SIG-M5 (cell line): ENCODE data around the gene WDR4.
"Not testable (repeated sequence)": the region's sequence is repeated elsewhere in the genome, so short reads cannot be mapped to it uniquely, and the experiment has no call there.

Source experiments
- DNase-seq: peaks from one replicate; lab custom pipeline; 2025; lab: John Stamatoyannopoulos, UW

The WDR4 gene

DNA sequence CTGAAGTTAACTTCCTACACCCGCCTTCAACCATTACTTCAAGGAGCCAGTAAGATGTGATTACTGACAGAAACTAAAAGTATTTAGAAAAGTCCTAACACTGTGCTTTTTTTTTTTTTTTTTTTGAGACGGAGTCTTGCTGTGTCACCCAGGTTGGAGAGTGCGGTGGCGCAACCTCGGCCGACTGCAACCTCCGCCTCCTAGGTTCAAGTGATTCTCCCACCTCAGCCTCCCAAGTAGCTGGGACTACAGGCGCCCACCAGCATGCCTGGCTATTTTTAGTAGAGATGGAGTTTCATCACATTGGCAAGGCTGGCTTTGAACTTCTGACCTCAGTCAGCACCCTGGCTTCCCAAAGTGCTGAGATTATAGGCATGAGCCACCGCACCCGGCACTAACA, 3.5 kb downstream of the WDR4 start:
- DNase-seq, result not testable (repeated sequence)

DNA sequence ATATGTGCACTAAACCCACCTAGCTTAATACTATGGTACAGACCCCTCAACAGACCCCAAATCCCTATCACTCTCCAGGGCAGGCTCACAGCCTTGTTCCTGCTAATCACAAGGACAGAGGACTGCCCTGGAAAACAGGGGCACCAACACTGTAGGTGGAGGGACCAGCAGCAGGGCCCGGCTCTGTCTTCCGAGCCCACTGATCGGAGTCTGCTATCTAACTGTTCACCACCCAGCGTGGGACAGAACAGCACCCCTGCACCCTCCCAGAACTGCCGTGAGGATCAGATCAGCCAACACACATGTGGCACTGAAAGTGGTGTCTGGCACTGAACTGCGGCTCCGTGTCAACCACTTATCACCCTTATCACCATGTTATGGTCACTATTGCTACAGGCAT, 6.2 kb downstream of the WDR4 start:
- no peak for DNase-seq

DNA sequence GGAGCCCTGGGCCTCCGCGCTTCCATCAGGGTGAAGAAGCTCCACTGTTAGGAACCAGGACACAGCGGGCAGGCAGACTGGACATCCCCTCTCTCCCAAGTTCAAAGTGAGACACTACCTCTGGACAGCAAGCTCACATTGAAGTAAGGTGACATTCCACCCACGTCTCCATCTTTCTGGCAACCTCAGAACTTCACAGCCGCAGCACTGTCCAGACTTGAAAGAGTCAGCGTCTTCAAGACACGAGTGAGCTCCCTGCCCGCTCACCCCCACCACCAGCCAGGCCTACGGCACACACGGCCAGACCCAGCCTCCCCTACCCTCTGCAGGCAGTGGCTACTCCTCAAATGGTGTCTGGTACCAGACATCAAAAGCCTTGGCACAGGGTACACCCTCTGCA, 11.1 kb downstream of the WDR4 start:
- DNase-seq, result no peak

DNA sequence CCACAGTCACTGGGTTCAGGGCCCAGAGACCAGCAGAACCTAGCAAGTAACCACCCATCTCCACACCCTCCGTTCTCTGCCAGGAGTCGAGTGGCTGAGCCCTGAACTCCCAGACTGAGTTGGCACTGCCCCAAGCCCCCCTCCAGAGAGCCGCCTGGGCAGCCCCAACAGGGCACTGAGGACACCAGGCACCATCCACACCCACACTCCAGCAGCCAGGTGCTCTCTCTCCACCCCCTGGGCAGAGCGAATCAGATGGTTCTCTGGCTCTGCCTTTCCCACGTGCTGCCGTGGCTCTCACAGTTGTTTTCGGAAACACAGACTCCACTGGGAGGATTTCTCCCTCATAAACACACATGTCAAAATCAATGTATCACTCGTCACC, 13.6 kb downstream of the WDR4 start:
- no peak for DNase-seq

DNA sequence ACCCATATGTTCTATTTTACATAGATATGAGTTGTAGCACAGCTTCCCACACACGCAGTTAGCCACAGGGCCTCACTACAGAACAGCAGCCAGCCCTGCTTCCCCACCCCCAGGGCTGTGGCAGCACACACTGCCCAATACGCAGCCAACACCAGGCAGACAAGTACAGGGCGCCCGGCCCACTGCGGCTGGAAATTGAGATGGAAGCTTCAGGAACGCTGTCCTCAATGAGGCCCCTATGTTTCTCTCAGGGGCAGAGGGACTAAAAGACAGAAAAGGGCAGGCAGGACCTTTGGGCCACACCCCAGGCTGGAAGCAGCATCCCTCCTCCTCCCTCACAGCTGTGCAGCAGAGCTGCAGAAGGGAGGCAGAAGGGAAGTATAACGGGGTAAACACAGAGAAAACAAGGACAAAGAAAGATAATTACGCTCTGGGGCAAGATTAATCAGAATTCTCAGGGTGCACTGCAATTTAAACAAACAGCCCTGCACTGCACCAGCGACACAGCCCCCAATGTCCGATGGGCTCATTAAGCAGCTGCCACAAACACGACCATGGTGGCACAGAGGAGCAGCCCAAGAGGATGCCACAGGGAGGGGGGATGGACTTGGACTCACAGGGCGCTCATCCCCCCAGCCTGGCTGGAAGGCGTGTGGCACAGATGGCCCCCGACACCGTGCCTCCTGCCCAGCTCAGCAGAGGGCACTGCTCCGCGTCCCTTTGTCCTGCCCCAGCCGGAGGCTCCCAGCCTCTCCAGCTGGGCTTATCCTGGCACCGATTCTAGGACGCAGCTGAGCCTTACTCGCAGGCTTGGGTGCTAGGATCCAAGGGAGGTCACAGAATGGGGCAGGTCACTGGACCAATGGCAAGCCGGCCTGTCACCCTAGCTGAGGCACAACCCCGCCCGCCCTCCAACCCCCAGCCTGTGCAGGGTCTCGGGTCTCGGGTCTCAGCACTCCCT, 14.2 kb downstream of the WDR4 start:
- no peak for DNase-seq

DNA sequence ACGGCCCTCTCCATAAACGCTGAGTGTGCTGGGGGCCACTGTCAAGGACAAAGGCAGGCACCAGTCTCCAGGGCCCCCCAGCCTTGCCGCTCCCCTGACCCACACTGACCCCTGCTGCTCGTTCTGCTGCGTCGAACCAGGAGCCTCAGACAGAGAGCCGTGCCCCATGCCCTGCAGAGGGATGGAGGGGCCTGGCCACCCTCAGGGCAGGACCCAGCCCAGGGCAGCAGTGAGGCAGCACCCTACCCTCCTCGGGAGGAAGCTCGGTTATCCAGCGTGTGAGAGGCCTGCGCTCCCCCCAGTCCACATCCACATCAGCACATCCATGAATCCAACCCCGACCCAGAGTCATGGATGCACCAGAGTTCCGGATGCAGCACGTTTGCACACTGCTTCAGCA, 15.1 kb downstream of the WDR4 start:
- DNase-seq, result no peak

DNA sequence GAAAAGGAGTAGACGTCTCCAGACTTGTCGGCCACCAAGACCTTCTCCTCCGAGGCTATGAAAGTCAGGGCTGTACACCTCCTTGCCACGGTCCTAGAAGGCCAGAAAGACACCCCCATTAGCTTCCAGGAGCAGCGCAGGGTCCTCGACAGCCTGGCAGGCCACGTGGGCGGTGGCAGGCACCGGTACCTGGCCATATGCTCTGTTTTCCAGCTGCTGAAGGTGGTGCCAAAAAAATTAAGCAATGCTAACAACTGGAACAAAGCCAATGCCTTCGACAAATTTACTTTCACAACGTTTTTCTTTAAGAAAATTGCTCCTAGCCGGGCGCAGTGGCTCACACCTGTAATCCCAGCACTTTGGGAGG, 15.9 kb downstream of the WDR4 start:
- no peak for DNase-seq

DNA sequence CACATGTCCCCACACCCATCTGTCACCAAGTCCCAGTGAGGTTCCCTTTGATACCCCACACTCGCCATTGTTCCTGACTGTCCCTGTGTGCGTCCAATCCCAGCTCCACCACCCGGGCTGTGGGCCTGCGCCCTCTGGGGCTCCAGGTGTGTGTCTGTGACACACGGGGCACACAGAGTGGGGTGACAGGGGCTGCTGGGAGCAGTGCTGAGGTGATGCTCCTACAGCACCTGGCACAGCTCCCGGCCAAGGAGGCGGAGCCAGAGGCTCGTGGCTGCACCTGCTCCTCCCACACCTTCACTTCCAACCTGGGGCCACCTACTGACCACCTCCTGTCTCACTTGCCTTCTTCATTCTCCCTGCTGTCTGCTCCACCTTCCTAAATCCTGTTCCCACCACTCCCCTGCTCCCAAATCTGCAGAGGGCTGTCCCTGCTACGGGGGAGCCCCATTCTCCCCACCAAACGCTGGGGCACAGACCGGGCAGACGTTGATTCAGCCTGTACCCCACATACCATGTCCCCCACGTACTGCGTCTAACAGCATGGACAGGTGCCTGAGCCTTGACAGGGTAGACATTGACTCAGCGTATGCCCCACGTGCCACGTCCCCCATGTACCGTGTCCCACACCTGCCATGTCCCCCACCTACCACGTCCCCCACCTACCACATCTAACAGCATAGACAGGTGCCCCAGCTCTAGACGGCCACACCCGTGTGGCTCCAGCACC, 16.4 kb downstream of the WDR4 start:
- no peak for DNase-seq

DNA sequence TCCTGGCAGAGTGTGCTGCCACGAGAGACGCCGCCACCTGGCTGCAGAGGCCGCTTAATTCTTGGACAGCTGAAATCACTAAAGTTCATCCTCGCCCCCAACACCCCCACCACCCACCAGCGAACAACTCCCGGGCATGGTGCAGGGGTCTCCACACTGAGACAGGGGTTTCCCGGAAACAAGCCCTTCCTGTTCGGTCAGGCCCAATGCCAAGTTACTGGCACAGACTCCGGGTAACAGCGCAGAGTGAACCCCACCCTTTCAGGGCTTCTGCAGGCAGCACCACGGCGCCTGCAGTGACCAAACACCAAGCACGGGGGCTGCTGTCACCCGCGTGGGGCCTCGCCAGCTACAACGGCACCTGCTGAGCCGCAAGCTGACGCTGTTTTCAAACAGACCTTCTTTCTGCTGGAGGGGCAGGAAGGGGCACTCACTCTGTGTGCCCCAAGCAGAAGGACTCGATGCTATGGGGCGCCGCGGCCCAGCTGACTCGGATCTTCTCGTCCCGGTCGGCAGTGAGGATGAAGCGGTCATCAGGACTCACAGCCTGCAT, 17.4 kb downstream of the WDR4 start:
- no peak for DNase-seq

DNA sequence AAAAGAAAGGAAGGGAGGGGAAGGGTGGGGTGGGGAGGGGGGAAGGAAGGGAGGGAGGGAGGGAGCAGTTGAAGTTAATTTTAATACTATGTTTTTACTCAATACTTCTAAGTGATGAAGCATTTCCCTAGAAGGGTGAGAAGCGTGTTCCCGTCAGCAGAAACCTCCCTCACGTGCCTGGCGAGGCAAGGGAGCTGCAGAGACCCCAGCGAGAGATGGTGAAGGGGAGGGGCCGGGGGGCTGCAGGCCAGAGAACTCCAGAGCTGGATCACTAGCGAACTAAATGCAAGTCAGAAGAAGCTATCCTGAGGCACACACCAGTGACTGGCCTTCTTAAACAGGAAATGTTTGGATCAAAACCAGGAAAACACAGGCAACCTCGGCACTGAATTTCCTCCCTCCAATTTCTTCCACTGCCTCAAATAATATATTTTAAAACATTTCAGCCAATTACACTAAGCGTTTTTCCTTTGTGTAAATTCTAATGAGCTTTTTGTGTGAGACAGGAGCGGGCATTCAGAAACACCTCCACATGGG, 18.0 kb downstream of the WDR4 start:
- no peak for DNase-seq

DNA sequence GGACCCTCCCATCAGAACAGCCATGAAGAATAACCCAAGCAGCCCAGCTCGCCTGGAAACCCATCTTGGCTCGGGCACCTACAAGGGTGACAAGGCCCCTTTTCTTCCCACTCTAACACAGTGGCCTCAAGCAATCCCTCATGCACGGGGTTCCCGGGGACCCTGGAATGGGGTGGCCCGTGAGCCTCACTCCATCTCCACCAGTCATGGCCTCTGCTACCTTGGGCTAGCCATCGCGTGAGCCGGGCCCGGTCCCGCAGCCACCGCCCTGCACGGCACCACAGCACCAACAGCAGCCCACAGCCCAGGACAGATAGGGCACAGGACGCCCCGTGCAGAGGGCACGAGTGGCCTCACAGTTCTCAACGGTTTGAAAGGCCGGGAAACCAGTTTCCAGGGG, 19.0 kb downstream of the WDR4 start:
- no peak for DNase-seq

DNA sequence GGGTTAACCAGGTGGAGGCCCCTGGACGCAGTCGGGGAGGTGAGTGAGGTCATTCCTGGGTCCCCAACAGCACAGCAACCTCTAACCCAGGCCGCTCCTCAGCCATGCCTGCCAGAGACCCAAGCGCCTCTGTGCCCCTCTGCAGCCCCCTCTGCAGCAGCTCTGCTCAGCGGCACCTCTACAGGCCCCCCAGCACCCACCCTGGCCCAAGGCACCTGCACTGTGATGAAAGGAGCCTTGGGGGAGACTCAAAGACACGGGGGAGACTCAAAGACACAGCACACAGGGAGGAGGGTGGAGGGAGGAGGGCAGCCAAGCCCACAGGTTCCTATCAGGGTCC, 19.5 kb downstream of the WDR4 start:
- DNase-seq, result no peak

DNA sequence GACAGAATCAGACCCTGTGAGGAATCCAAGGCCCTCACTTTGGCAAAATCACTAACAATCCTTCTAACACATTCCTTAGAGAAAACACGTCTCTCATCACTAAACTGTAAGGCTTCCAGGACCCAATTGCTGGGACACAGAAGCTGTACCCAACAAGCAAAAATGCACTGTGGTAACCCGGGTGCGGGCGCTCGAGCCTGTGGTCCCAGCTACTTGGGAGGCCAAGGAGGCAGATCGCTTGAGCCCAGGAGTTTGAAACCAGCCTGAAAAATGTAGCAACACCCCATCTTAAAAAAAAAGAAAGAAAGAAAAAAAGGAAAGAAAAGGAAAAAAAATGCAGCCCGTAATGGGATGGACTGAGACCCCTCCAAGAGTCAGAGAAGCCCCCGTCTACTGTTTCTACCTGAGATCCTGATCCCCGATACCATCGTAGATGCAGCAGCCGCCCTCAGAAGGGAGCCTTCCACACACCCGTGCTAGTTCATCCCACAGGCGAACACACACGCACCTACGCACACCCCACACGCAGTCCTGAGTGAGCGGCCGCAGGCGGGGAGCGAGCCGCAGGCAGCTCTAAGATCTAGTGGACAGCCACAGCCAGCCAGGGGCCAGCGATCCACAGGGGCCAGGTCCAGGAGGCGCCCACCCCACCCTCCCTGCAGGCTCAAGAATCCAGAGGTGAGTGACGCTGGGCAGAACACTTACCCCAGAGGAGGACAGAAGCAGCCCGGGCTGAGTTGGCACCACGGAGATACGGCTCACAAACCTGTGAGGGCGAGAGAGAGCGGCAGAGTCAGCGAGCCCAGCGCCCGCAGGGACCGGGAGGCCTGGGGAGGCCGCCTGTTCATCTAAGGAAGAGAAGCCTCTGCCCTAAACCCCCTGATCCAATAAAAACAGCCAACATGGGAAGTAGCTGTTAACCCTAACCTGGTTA, 20.1 kb downstream of the WDR4 start:
- no peak for DNase-seq

DNA sequence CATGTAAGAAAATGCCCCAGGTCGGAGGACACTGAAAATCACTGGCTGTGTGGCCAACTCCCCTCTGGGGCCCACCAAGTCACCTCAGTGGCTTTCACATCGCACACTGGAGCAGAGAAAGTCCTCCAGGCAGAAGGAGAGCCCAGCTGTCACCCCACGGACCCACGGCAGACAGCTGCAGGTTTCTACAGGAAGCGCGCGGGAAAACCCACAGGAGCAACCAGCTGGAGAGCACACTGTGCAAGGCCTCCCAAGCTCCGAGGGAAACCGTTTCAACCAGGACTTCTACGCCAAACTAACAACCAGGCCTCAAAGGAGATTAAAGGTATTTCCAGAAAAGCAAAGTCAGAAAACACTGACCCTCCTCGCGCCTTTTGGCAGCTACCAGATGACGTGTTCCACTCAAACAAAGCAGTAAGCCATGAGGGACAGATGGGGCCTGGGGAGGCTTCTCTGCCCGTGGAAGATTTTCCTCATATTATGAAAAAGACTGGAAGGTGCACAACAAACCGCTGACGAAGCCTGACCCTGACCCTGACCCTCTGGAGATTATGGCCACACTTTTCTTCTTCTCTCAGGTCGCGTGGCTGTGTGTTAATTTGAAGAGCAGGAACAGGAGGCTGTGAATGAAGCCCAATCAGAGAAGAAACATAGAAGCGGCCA, 21.0 kb downstream of the WDR4 start:
- no peak for DNase-seq

DNA sequence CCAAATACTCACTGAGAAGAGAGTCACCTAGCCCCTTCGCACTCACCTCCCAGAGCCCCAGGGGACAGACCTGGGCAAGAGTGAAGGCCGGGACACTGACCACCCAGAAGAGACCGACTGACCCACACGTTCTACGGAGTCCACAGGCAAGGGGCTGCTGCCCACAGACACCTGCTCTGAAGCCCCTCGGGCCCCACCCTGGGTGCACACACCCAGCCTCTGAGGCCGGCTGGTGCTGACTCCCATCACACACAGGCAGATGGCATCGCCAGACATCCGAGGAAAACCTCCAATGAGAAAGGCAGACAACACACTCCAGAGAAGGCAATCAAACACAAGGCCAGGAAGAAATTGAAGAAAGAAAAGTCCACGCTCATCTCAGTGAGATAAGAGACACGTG, 22.1 kb downstream of the WDR4 start:
- no peak for DNase-seq

DNA sequence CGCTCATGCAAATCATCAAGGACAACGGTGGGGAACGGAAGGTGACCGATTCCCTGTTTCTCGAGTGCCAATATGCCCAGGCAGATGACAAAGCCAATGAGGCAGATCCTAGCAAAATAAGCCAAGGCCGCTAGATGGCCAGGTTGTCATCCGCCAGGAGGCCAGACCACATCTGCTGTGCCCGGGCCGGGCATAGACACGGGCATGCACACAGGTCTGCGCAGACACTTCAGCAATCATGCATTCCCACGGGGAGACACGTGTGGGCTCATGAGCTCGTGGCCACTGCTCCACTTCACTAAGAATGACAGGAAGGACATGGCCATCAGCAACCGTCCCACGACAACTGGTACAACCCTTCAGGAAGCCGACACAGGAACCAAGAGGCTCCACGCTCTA, 23.4 kb downstream of the WDR4 start:
- DNase-seq, result no peak

DNA sequence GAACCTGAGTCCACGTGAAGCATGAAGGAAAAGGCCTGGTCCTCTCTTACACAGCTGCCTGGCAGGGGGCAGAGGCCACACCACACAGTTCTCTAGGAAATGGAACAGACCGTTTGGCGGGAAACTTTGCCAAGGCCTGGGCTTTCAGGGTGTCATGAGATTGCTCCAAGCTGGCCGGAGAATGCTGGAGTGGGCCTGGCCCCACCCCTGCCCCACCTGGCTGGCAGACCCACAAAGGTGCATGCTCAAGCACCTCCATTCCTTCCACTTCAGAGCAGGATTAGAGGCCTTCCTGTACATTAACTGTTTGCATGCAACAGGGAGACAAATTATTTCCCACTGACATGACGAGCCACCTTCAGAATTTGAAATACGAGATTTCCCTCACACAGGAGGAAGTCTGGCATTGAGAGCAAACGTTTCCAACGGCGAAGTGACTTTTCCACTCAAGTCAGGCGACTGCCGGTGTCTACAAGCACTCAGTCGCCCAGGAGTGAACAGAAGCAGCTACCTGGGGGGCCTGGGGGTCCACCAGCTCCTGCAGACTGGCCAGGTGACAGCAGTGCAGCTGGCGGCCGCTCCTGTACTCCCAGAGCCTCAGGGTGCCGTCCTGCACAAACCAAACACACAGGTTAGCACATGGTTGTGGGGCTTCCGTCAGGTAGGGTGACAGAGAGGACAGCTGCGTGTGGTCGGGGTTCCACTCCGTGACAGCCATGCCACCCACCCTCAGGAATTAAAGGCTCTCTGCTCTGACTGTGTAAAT, 24.0 kb downstream of the WDR4 start:
- DNase-seq, result no peak

DNA sequence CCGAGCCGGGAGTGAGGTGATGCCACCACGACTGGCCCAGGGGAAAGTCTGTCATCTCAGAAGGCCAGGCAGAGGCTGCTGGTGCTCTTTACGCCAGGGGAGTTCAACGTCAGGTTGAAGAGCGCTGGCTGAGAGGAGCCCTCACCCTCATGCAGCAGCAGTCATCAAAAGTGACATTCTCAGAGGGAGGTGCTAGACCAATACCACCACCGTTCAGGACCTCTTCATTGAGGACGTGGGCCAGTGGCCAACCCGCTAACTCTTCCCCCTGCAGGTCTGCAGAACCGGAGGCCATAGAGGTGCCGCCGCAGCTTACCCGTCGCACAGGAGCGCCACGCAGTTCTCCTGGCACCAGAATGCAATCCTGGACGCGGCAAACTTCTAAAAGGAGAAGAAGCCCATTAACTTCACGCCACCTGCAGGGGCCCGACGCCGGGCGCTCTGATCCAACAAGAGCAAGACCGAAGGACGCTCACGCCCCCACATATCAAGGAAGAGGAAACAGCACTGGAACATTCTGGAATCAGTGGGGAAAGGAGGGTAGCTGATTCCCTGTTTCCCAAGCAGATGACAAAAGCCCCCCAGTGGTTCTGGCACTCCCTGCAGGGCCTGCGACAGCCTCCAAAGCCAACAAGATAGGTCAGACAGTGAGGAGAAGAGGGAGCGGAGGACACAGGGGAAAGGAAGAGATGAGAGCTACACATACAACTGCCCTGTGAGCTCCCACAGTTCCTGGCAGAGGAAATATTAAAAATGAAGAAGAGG, 24.9 kb downstream of the WDR4 start:
- no peak for DNase-seq

DNA sequence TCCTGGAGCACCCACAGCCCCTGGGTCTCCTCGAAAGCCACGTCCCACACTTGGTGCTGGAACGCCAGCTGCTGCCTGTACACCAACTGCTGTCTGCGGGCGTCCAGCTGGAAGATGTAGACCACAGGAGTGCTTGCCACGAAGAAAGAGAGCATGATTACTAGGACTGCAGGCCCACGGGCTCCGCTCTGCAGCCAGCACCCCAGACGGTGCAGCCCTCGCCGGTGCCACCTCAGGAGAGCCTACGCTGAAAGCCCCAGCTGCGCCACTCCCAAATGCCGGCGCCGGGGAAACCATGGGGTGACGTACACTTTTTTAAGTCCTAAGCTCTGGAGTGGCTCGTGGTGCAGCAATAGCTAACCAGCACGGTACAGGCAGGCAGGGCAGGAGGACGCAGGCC, 25.7 kb downstream of the WDR4 start:
- DNase-seq, result no peak
